H1 (cell line): ENCODE data around the gene RASGRP4. TPM values are rescaled to one million over a fixed set of nuclear protein-coding genes. Genes with fewer than 3 reads are reported as not detected.

Source experiments
- CTCF ChIA-PET: fragments of 300-600 bp; sonication (Branson Sonifier 250); formaldehyde crosslinking; loops from one replicate; lab custom pipeline; 2021; ENCODE audit not compliant: partially characterized antibody; lab: Charles Lee
- POLR2A ChIA-PET: fragments of 300-600 bp; sonication (Branson Sonifier 250); formaldehyde crosslinking; loops from one replicate; lab custom pipeline; 2021; ENCODE audit warnings: inconsistent platforms; ENCODE audit not compliant: partially characterized antibody; lab: Charles Lee
- DNase-seq, 2 experiments: peaks; one replicate each; pipeline versions ENCODE4 v3.0.0 to v3.0.0-alpha.2; 2010 to 2022; ENCODE audit warnings: low spot score in 2 of 2, low read depth in 1 of 2, mixed read lengths in 1 of 2
- FAIRE-seq: peaks from 2 replicates; lab custom pipeline; 2011; peaks lifted over from hg19 to GRCh38; lab: Jason Lieb, UNC
- H2AFZ ChIP-seq: 2 replicates; pipeline ENCODE4 v1.8.1; 2012; ENCODE audit warnings: low read length, inconsistent platforms
- H2AK5ac ChIP-seq: 2 replicates; pipeline ENCODE4 v1.6.1; 2013; ENCODE audit warnings: low read depth, low read length
- H2BK120ac ChIP-seq: replicated peaks from 2 replicates; pipeline ENCODE3; 2013; ENCODE audit warnings: low read depth, low read length, inconsistent platforms
- H2BK12ac ChIP-seq: 2 replicates; pipeline ENCODE4 v1.6.1; 2013; ENCODE audit warnings: low read depth, low read length
- H2BK15ac ChIP-seq: 2 replicates; pipeline ENCODE4 v1.6.1; 2013; ENCODE audit warnings: low read length
- H2BK20ac ChIP-seq: 2 replicates; pipeline ENCODE4 v1.6.1; 2013; ENCODE audit warnings: low read length
- H2BK5ac ChIP-seq: 2 replicates; pipeline ENCODE4 v1.6.1; 2013; ENCODE audit warnings: low read depth, low read length
- H3K14ac ChIP-seq: 2 replicates; pipeline ENCODE4 v1.6.1; 2013; ENCODE audit warnings: inconsistent platforms; ENCODE audit not compliant: insufficient read length
- H3K18ac ChIP-seq: 2 replicates; pipeline ENCODE4 v1.6.1; 2013; ENCODE audit warnings: low read length; ENCODE audit errors: extremely low read depth
- H3K23ac ChIP-seq: 2 replicates; pipeline ENCODE4 v1.6.1; 2013; ENCODE audit warnings: inconsistent platforms; ENCODE audit not compliant: insufficient read length
- H3K23me2 ChIP-seq: 2 replicates; pipeline ENCODE4 v1.6.1; 2013; ENCODE audit warnings: low read depth, low read length
- H3K27ac ChIP-seq: 2 replicates; pipeline ENCODE4 v1.6.1; 2011; ENCODE audit warnings: low read depth, low read length, inconsistent platforms
- H3K27me3 ChIP-seq, 4 experiments: replicated peaks in 1 of 4; 1 replicate in 1 of 4; 2 replicates in 3 of 4; pipeline versions ENCODE4 v1.6.1 to v1.8.1; 2011 to 2013; ENCODE audit warnings: low read length in 3 of 4, mild to moderate bottlenecking in 3 of 4, inconsistent platforms in 2 of 4, mixed read lengths in 2 of 4, moderate library complexity in 1 of 4; ENCODE audit not compliant: control insufficient read depth in 3 of 4, insufficient read depth in 3 of 4; ENCODE audit errors: extremely low read depth in 1 of 4
- H3K36me3 ChIP-seq, 4 experiments: 2 replicates each; pipeline versions ENCODE4 v1.6.1 to v1.8.1; 2011 to 2013; ENCODE audit warnings: mild to moderate bottlenecking in 4 of 4, low read length in 3 of 4, moderate library complexity in 2 of 4, control low read depth in 1 of 4, inconsistent platforms in 1 of 4; ENCODE audit not compliant: insufficient read depth in 4 of 4, control insufficient read depth in 2 of 4
- H3K4ac ChIP-seq: replicated peaks from 2 replicates; pipeline ENCODE3; 2013; ENCODE audit warnings: low read length, low read depth, mixed read lengths, inconsistent platforms; ENCODE audit not compliant: insufficient read length
- H3K4me1 ChIP-seq, 4 experiments: replicated peaks in 1 of 4; 1 replicate in 1 of 4; 2 replicates in 3 of 4; pipeline versions ENCODE4 v1.6.1 to v1.8.1; 2011 to 2013; ENCODE audit warnings: low read length in 3 of 4, inconsistent platforms in 2 of 4, mixed read lengths in 1 of 4; ENCODE audit not compliant: insufficient read depth in 4 of 4, control insufficient read depth in 3 of 4
- H3K4me2 ChIP-seq, 2 experiments: 2 replicates each; pipeline versions ENCODE4 v1.6.1 to v1.8.1; 2011 to 2013; ENCODE audit warnings: low read depth in 2 of 2, low read length in 2 of 2, control low read depth in 1 of 2, inconsistent platforms in 1 of 2, mild to moderate bottlenecking in 1 of 2; ENCODE audit not compliant: insufficient read depth in 1 of 2
- H3K4me3 ChIP-seq, 4 experiments: fragments of 200-600, 300-600 bp in 1 of 4; sonication (generic), shearing (Covaris generic), sonication (Bioruptor Twin) in 1 of 4; 2 replicates each; pipeline versions ENCODE4 v1.5.1 to v1.8.1; 2011 to 2016; ENCODE audit warnings: low read length in 4 of 4, low read depth in 3 of 4, control low read depth in 2 of 4, inconsistent platforms in 2 of 4, mild to moderate bottlenecking in 2 of 4, mixed read lengths in 1 of 4, moderate library complexity in 1 of 4; ENCODE audit not compliant: insufficient read depth in 2 of 4; ENCODE audit errors: extremely low read depth in 1 of 4
- H3K56ac ChIP-seq: replicated peaks from 2 replicates; pipeline ENCODE3; 2013; ENCODE audit warnings: low read depth, mild to moderate bottlenecking, mixed read lengths, low read length, inconsistent platforms; ENCODE audit not compliant: insufficient read length
- H3K79me1 ChIP-seq: 2 replicates; pipeline ENCODE4 v1.6.1; 2013; ENCODE audit warnings: low read depth, low read length, control low read depth
- H3K79me2 ChIP-seq, 2 experiments: 2 replicates each; pipeline versions ENCODE4 v1.6.1 to v1.8.1; 2012 to 2013; ENCODE audit warnings: low read length in 2 of 2, mild to moderate bottlenecking in 2 of 2, inconsistent platforms in 1 of 2; ENCODE audit not compliant: insufficient read depth in 2 of 2, control insufficient read depth in 1 of 2
- H3K9ac ChIP-seq, 4 experiments: replicated peaks in 1 of 4; 1 replicate in 1 of 4; 2 replicates in 3 of 4; pipeline versions ENCODE4 v1.6.1 to v1.8.1; 2011 to 2013; ENCODE audit warnings: low read depth in 3 of 4, low read length in 3 of 4, control low read depth in 2 of 4, mild to moderate bottlenecking in 2 of 4, moderate library complexity in 2 of 4, inconsistent platforms in 1 of 4; ENCODE audit errors: extremely low read depth in 1 of 4
- H3K9me3 ChIP-seq, 2 experiments: 2 replicates each; pipeline versions ENCODE4 v1.6.1 to v1.8.1; 2012 to 2013; ENCODE audit warnings: mild to moderate bottlenecking in 2 of 2, moderate library complexity in 2 of 2, control low read depth in 1 of 2, inconsistent platforms in 1 of 2, low read depth in 1 of 2, low read length in 1 of 2, mixed read lengths in 1 of 2; ENCODE audit not compliant: insufficient read depth in 2 of 2
- H4K20me1 ChIP-seq, 2 experiments: replicated peaks in 1 of 2; 2 replicates each; pipeline versions ENCODE3 to v1.8.1; 2011 to 2013; ENCODE audit warnings: inconsistent platforms in 2 of 2, low read length in 2 of 2, mild to moderate bottlenecking in 1 of 2; ENCODE audit not compliant: insufficient read depth in 2 of 2, control insufficient read depth in 1 of 2
- H4K5ac ChIP-seq: 2 replicates; pipeline ENCODE4 v1.6.1; 2013; ENCODE audit warnings: low read length, low read depth, mixed read lengths, inconsistent platforms; ENCODE audit not compliant: insufficient read length
- H4K8ac ChIP-seq: 2 replicates; pipeline ENCODE4 v1.8.0; 2013; ENCODE audit warnings: mild to moderate bottlenecking, moderate library complexity, low read length, inconsistent platforms; ENCODE audit not compliant: insufficient read depth; ENCODE audit errors: extremely low read depth
- H4K91ac ChIP-seq: replicated peaks from 2 replicates; pipeline ENCODE3; 2013; ENCODE audit warnings: low read length, mixed read lengths, inconsistent platforms; ENCODE audit not compliant: insufficient read length
- EZH2 ChIP-seq: fragments of 200-600 bp; sonication (generic); IDR thresholded peaks from 2 replicates; pipeline ENCODE4 v1.7.1; 2012; ENCODE audit warnings: low read depth, mild to moderate bottlenecking, moderate library complexity, low read length, inconsistent platforms; ENCODE audit not compliant: severe bottlenecking
- HDAC2 ChIP-seq, 2 experiments: fragments of 300-600 bp in 1 of 2; sonication (generic) in 1 of 2; IDR thresholded peaks; 2 replicates each; pipeline ENCODE4 v1.6.1; 2011 to 2012; ENCODE audit warnings: low read depth in 2 of 2, low read length in 2 of 2, mild to moderate bottlenecking in 2 of 2, moderate library complexity in 2 of 2, borderline replicate concordance in 1 of 2, inconsistent platforms in 1 of 2
- SP1 ChIP-seq: IDR thresholded peaks from 2 replicates; pipeline ENCODE4 v1.6.1; 2011; ENCODE audit warnings: low read depth, low read length
- YY1 ChIP-seq: IDR thresholded peaks from 2 replicates; pipeline ENCODE4 v1.6.1; 2011; ENCODE audit warnings: low read depth, mild to moderate bottlenecking, low read length
- WGBS, 2 experiments: shearing (Covaris generic) in 1 of 2; methylation state at CpG; one replicate each; pipeline versions ENCODE4 v1.1.6 to v1.1.7; 2013 to 2015; ENCODE audit warnings: low lambda C conversion rate in 2 of 2, mixed read lengths in 2 of 2, inconsistent platforms in 1 of 2, low coverage in 1 of 2, missing lambda C conversion rate in 1 of 2; ENCODE audit not compliant: insufficient replicate concordance in 2 of 2, insufficient coverage in 1 of 2, insufficient read length in 1 of 2; ENCODE audit errors: extremely low coverage in 1 of 2, missing lambda C conversion rate in 1 of 2; 5-methylcytosine and 5-hydroxymethylcytosine counted together
- polyA plus RNA-seq, 7 experiments: library from polyadenylated mRNA; depleted of rRNA in 3 of 7; stranded (reverse) in 5 of 7; unstranded in 2 of 7; fragments of >200 nt in 5 of 7; fragments of 200-250 nt in 2 of 7; gene quantifications; 1 replicate in 5 of 7; 2 replicates in 1 of 7; 4 replicates in 1 of 7; pipeline versions ENCODE4 v1.2.1 to v1.2.3, GENCODE V29; 2011 to 2013; ENCODE audit warnings: missing spikeins in 2 of 7, mixed read lengths in 2 of 7
- total RNA-seq: library from RNA; stranded (reverse); fragmentation: NEBNext Ultra II Directional; extraction: Animal tissue kit (Norgen Biotek cat#: 25700); gene quantifications from 2 replicates; pipeline ENCODE4 v1.2.1, GENCODE V29; 2021

Gene RASGRP4
- total and polyA plus RNA-seq, 2 of the 8 experiments (the other 6 are each of a cell fraction or from before 2014, with no cell fraction given): 1.9 to 3.1 TPM

- no peak overlapping the region for H3K14ac ChIP-seq
- H2AFZ ChIP-seq: no peak overlapping the region
- H2BK12ac ChIP-seq: no peak overlapping the region
- no peak overlapping the region for H3K56ac ChIP-seq
- no peak overlapping the region for H2BK15ac ChIP-seq
- H4K5ac ChIP-seq: no peak overlapping the region
- no peak overlapping the region for H4K91ac ChIP-seq
- H2BK120ac ChIP-seq: no peak overlapping the region
- no peak overlapping the region; the same call in 1 of the 2 replicates for H3K18ac ChIP-seq
- no peak overlapping the region for H3K23ac ChIP-seq
- DNase-seq: no peak
- no peak for TF ChIP-seq YY1
- no peak for TF ChIP-seq HDAC2 (IDR thresholded peaks at IDR 0.05; ENCODE audit: borderline replicate concordance in 1 of 2, low read depth in 2 of 2, low read length in 2 of 2)
- TF ChIP-seq SP1: no peak
- no peak for TF ChIP-seq EZH2
- peaks cover 0 to 2% of the 10 kb centered on the region in 2 experiments for H4K20me1 ChIP-seq
- H3K9ac ChIP-seq: no peak overlapping the region
- H2BK5ac ChIP-seq: no peak overlapping the region
- no peaks in the 10 kb centered on the region for H3K4me1 ChIP-seq
- H3K4me2 ChIP-seq: no peak overlapping the region
- WGBS, 2 experiments: 87% methylated on average over 15 of the region's 15 CpGs; no CpG with 5 or more reads in 1 of the 2 experiments
- no peaks in the 10 kb centered on the region for H3K27me3 ChIP-seq
- H3K27ac ChIP-seq: no peak overlapping the region
- H3K4ac ChIP-seq: no peak overlapping the region
- H3K36me3 ChIP-seq: peaks cover 10 to 49% (median 25%) of the 10 kb centered on the region in 4 experiments
- POLR2A ChIA-PET: interaction anchor here (0.6 to 1.4 kb wide), 2 partner anchors 11 to 90 kb away, joined by 4 to 5 read pairs; no protein-coding TSS in a partner anchor
- CTCF ChIA-PET: no interaction called here
- FAIRE-seq: no peak
- no peak overlapping the region for H2BK20ac ChIP-seq
- no peaks in the 10 kb centered on the region for H3K79me1 ChIP-seq
- H3K4me3 ChIP-seq: no peak overlapping the region
- peaks cover 6% of the 10 kb centered on the region; the same call in 1 of the 2 replicates for H3K23me2 ChIP-seq
- H4K8ac ChIP-seq: no peak overlapping the region
- no peak overlapping the region for H2AK5ac ChIP-seq
- no peaks in the 10 kb centered on the region for H3K9me3 ChIP-seq
- H3K79me2 ChIP-seq: no peaks in the 10 kb centered on the region
Observed at GRCh38 chr19:38464421-38465082, 38.5 kb upstream of the RASGRP4 start.
